Gastroesophageal sphincter (tissue), 3 donors: ENCODE measurements around the gene SOX5.

Experiments
- CTCF ChIP-seq, 4 experiments: fragments of 200-600 bp in 2 of 4; fragments of 450-650 bp in 2 of 4; sonication (generic) in 1 of 4; IDR thresholded peaks; one replicate each; pipeline ENCODE4 v1.5.1; 2017 to 2019; ENCODE audit warnings: antibody characterized with exemption in 4 of 4, mild to moderate bottlenecking in 2 of 4, moderate library complexity in 2 of 4
- EP300 ChIP-seq: sonication (generic); formaldehyde crosslinking; IDR thresholded peaks from one replicate; pipeline ENCODE4 v1.6.1; 2017; ENCODE audit warnings: antibody characterized with exemption, mild to moderate bottlenecking
- POLR2A ChIP-seq, 2 donors: fragments of 450-650 bp; IDR thresholded peaks; one replicate each; pipeline ENCODE4 v1.6.1; 2017; ENCODE audit warnings: antibody characterized with exemption in 2 of 2, mild to moderate bottlenecking in 2 of 2, moderate library complexity in 1 of 2
- POLR2AphosphoS5 ChIP-seq: sonication (generic); formaldehyde crosslinking; IDR thresholded peaks from one replicate; pipeline ENCODE4 v1.6.1; 2017; ENCODE audit warnings: antibody characterized with exemption

GRCh38 chr12:23889069-23889440 is 60.4 kb downstream of the SOX5 start:
- TF ChIP-seq CTCF (IDR thresholded peaks at IDR 0.05), result no peak
- TF ChIP-seq POLR2A (IDR thresholded peaks at IDR 0.05), result no peak
- TF ChIP-seq EP300, result no peak
- no peak for TF ChIP-seq POLR2AphosphoS5
